ENCODE measurements around the gene NXPH2. TPM values are rescaled to one million over a fixed set of nuclear protein-coding genes. Genes with fewer than 3 reads are reported as not detected.
A peak's percentile ranks its signal among the peaks of the same experiment; 100 is the strongest.

Gene NXPH2
- total RNA-seq, 1 donor = not detected

GRCh38 chr2:138708682-138709241, 71.4 kb downstream of the NXPH2 start:
- no peaks in the 10 kb centered on the region for H4K20me1 ChIP-seq (ENCODE audit: insufficient read depth, low read length)
- H3K79me2 ChIP-seq (ENCODE audit: insufficient read depth, low read length) = no peaks in the 10 kb centered on the region
- no peak for DNase-seq (ENCODE audit: insufficient read length, low spot score, missing footprints)
- TF ChIP-seq, protein P1, sequence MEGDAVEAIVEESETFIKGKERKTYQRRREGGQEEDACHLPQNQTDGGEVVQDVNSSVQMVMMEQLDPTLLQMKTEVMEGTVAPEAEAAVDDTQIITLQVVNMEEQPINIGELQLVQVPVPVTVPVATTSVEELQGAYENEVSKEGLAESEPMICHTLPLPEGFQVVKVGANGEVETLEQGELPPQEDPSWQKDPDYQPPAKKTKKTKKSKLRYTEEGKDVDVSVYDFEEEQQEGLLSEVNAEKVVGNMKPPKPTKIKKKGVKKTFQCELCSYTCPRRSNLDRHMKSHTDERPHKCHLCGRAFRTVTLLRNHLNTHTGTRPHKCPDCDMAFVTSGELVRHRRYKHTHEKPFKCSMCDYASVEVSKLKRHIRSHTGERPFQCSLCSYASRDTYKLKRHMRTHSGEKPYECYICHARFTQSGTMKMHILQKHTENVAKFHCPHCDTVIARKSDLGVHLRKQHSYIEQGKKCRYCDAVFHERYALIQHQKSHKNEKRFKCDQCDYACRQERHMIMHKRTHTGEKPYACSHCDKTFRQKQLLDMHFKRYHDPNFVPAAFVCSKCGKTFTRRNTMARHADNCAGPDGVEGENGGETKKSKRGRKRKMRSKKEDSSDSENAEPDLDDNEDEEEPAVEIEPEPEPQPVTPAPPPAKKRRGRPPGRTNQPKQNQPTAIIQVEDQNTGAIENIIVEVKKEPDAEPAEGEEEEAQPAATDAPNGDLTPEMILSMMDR (IDR thresholded peaks at IDR 0.05; ENCODE audit: extremely low read depth, low read depth, low read length) = no peak
- H3K27ac ChIP-seq (ENCODE audit: low read depth, low read length) = no peak overlapping the region
- peak overlapping the region; percentile 49 for H3K4me2 ChIP-seq (ENCODE audit: insufficient read depth, low read length)
- peak overlapping the region; percentile 44 for H2AFZ ChIP-seq (ENCODE audit: low read length)
- no peaks in the 10 kb centered on the region for H3K36me3 ChIP-seq (ENCODE audit: insufficient read depth, low read length)
- H3K4me1 ChIP-seq (ENCODE audit: insufficient read depth, low read length) = peaks cover 23% of the 10 kb centered on the region
- H3K27me3 ChIP-seq (ENCODE audit: insufficient read depth, low read length) = no peaks in the 10 kb centered on the region
- H3K9me3 ChIP-seq (ENCODE audit: low read depth, low read length) = no peaks in the 10 kb centered on the region
- no peak overlapping the region for H3K4me3 ChIP-seq (ENCODE audit: insufficient read depth, low read length)

DNA sequence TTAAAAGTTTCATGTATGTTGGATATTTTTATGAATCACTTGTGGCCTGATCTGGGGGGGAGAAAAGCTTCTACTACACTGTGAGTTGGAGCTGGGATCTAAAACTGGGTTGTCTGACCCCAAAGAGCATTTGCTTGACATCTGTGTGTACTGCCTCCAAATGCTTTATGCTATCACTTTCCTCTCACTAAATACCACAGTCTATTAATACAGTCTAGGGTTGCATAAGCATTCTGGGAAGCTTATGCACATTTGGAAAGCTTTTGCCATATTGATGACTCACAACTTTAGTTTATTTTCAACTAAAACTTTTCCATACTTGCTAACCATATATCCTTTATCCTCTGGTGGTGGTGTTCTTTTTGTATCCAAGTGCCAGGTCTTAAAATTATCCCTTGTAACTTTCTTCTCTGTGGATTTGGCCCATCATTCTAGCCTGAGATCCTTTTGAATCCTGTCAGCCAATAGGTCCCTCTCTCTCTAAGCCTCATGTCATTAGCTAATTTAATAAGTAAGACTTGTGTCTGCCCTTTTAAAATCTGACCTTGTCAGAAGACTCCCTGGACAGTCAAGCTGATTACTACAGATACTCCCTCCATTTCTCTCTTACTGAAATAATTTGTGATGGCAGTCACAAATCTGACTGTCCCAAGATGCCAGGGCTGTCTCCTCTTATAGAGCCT, 72.7 kb downstream of the NXPH2 start:
- Histone ChIP-seq H3K79me2 (ENCODE audit: insufficient read depth, low read length) (no peaks in the 10 kb centered on the region), H3K4me3 (ENCODE audit: insufficient read depth, low read length) (no peak overlapping the region), H3K4me2 (ENCODE audit: insufficient read depth, low read length) (peak overlapping the region; percentile 17), H3K36me3 (ENCODE audit: insufficient read depth, low read length) (no peaks in the 10 kb centered on the region), H3K27me3 (ENCODE audit: insufficient read depth, low read length) (no peaks in the 10 kb centered on the region), H3K9me3 (ENCODE audit: low read depth, low read length) (no peaks in the 10 kb centered on the region), H3K27ac (ENCODE audit: low read depth, low read length) (peak overlapping the region; percentile 39), H3K4me1 (ENCODE audit: insufficient read depth, low read length) (peaks cover 23% of the 10 kb centered on the region), H2AFZ (ENCODE audit: low read length) (no peak overlapping the region), H4K20me1 (ENCODE audit: insufficient read depth, low read length) (no peaks in the 10 kb centered on the region)
- peak; percentile 41 for DNase-seq (ENCODE audit: insufficient read length, low spot score, missing footprints)
- TF ChIP-seq, protein P1 (IDR thresholded peaks at IDR 0.05; ENCODE audit: extremely low read depth, low read depth, low read length) = no peak

DNA sequence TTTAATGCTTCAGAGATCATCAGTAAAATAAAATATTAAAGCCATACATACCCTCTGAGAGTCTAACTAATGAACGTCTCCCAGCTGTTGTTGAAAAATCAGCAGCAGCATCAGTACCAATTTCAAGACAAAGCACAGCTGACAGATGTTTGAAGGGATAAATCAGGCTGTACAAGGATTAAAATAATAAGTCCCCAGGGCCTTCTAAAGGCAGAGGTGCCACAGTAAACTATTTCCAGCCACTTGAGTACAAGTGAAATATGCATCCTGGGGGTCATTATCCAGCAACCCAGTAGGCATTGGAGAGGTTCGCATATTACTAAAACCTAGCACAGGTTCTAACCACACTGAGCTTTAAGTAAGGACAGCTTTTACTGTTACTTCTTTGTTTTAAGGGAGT, 76.9 kb downstream of the NXPH2 start:
- Histone ChIP-seq H3K27me3 (ENCODE audit: insufficient read depth, low read length) (no peaks in the 10 kb centered on the region), H3K79me2 (ENCODE audit: insufficient read depth, low read length) (no peaks in the 10 kb centered on the region), H3K9me3 (ENCODE audit: low read depth, low read length) (no peaks in the 10 kb centered on the region), H2AFZ (ENCODE audit: low read length) (no peak overlapping the region), H4K20me1 (ENCODE audit: insufficient read depth, low read length) (no peaks in the 10 kb centered on the region), H3K4me3 (ENCODE audit: insufficient read depth, low read length) (no peak overlapping the region), H3K36me3 (ENCODE audit: insufficient read depth, low read length) (no peaks in the 10 kb centered on the region), H3K4me2 (ENCODE audit: insufficient read depth, low read length) (no peak overlapping the region), H3K27ac (ENCODE audit: low read depth, low read length) (no peak overlapping the region), H3K4me1 (ENCODE audit: insufficient read depth, low read length) (peaks cover 12% of the 10 kb centered on the region)
- no peak for DNase-seq (ENCODE audit: insufficient read length, low spot score, missing footprints)
- TF ChIP-seq, protein P1 (IDR thresholded peaks at IDR 0.05; ENCODE audit: extremely low read depth, low read depth, low read length) = no peak

GRCh38 chr2:138700716-138701115, 79.5 kb downstream of the NXPH2 start:
- Histone ChIP-seq H3K27ac (ENCODE audit: low read depth, low read length) (no peak overlapping the region), H4K20me1 (ENCODE audit: insufficient read depth, low read length) (no peaks in the 10 kb centered on the region), H3K79me2 (ENCODE audit: insufficient read depth, low read length) (no peaks in the 10 kb centered on the region), H3K4me3 (ENCODE audit: insufficient read depth, low read length) (no peak overlapping the region), H2AFZ (ENCODE audit: low read length) (no peak overlapping the region), H3K9me3 (ENCODE audit: low read depth, low read length) (no peaks in the 10 kb centered on the region), H3K27me3 (ENCODE audit: insufficient read depth, low read length) (no peaks in the 10 kb centered on the region), H3K4me1 (ENCODE audit: insufficient read depth, low read length) (no peaks in the 10 kb centered on the region), H3K4me2 (ENCODE audit: insufficient read depth, low read length) (no peak overlapping the region), H3K36me3 (ENCODE audit: insufficient read depth, low read length) (no peaks in the 10 kb centered on the region)
- TF ChIP-seq, protein P1 (IDR thresholded peaks at IDR 0.05; ENCODE audit: extremely low read depth, low read depth, low read length) = no peak
- no peak for DNase-seq (ENCODE audit: insufficient read length, low spot score, missing footprints)
